HepG2 (cell line): Measurements from ENCODE around the gene ZNF561. TPM values are rescaled to one million over a fixed set of nuclear protein-coding genes. Genes with fewer than 3 reads are reported as not detected.
A peak's percentile ranks its signal among the peaks of the same experiment; 100 is the strongest.

Source experiments
- ATAC-seq: fragments of 200-7000 bp; cut with Tn5 transposase; 3 replicates; pipeline ENCODE4 v1.9.1; 2020; ENCODE audit warnings: mild to moderate bottlenecking, moderate library complexity
- BruUV-seq: library from RNA; stranded (reverse); fragments of 400-500 nt; replicated peaks from 2 replicates; lab custom pipeline; 2021; lab: Mats Ljungman, UMichigan
- CTCF ChIA-PET: fragments of 300-600 bp; formaldehyde crosslinking; extraction: SDS; loops from one replicate; lab custom pipeline; 2021; ENCODE audit warnings: low total read pairs, inconsistent platforms, low intra/inter-chr PET ratio; lab: Yijun Ruan, JAX
- POLR2A ChIA-PET: fragments of 350-600 bp; sonication (Branson Sonifier 250); formaldehyde crosslinking; loops from one replicate; lab custom pipeline; 2020; ENCODE audit warnings: antibody characterized with exemption, inconsistent platforms; lab: Yijun Ruan, JAX
- DNase-seq: peaks from one replicate; pipeline ENCODE4 v3.0.0-alpha.2; 2015; ENCODE audit warnings: low spot score
- FAIRE-seq: peaks from 3 replicates; lab custom pipeline; 2011; peaks lifted over from hg19 to GRCh38; lab: Jason Lieb, UNC
- H2AFZ ChIP-seq: one replicate; pipeline ENCODE4 v1.6.1; 2011; ENCODE audit warnings: low read length, inconsistent platforms
- H3K27ac ChIP-seq: fragments of 300-600 bp; 3 replicates; pipeline ENCODE4 v1.8.0; 2011; ENCODE audit warnings: mixed run types, mild to moderate bottlenecking, mixed read lengths, low read length, inconsistent platforms; ENCODE audit not compliant: insufficient read depth; ENCODE audit errors: extremely low read length
- H3K27me3 ChIP-seq, 2 experiments: fragments of 200-600 bp in 1 of 2; 2 replicates in 1 of 2; 3 replicates in 1 of 2; pipeline versions ENCODE4 v1.6.0 to v1.8.0; 2011; ENCODE audit warnings: low read length in 2 of 2, mild to moderate bottlenecking in 2 of 2, moderate library complexity in 2 of 2, inconsistent platforms in 1 of 2; ENCODE audit not compliant: insufficient read depth in 2 of 2, control insufficient read depth in 1 of 2
- H3K36me3 ChIP-seq, 2 experiments: fragments of 200-600 bp in 1 of 2; replicated peaks in 1 of 2; 2 replicates in 1 of 2; 3 replicates in 1 of 2; pipeline versions ENCODE4 v1.5.1 to v1.8.0; 2011; ENCODE audit warnings: low read length in 2 of 2, inconsistent platforms in 1 of 2; ENCODE audit not compliant: insufficient read depth in 2 of 2, control insufficient read depth in 1 of 2
- H3K4me1 ChIP-seq: 2 replicates; pipeline ENCODE4 v1.5.1; 2012; ENCODE audit warnings: low read length, inconsistent platforms; ENCODE audit not compliant: insufficient read depth
- H3K4me2 ChIP-seq: 2 replicates; pipeline ENCODE4 v1.6.0; 2011; ENCODE audit warnings: low read depth, low read length, inconsistent platforms
- H3K4me3 ChIP-seq, 3 experiments: fragments of 200-600 bp in 1 of 3; sonication (generic), shearing (Covaris generic) in 1 of 3; replicated peaks in 1 of 3; 2 replicates each; pipeline ENCODE4 v1.5.1; 2011 to 2016; ENCODE audit warnings: low read length in 3 of 3, inconsistent platforms in 2 of 3, low read depth in 2 of 3, mild to moderate bottlenecking in 2 of 3, control low read depth in 1 of 3, mixed read lengths in 1 of 3; ENCODE audit not compliant: insufficient read depth in 1 of 3
- H3K79me2 ChIP-seq: one replicate; pipeline ENCODE4 v1.6.1; 2011; ENCODE audit warnings: low read length, inconsistent platforms; ENCODE audit not compliant: insufficient read depth
- H3K9ac ChIP-seq: 2 replicates; pipeline ENCODE4 v1.6.0; 2011; ENCODE audit warnings: mild to moderate bottlenecking, low read depth, low read length, inconsistent platforms; ENCODE audit not compliant: insufficient read depth
- H3K9me3 ChIP-seq: 2 replicates; pipeline ENCODE4 v1.5.1; 2012; ENCODE audit warnings: mild to moderate bottlenecking, low read length
- H4K20me1 ChIP-seq: 2 replicates; pipeline ENCODE4 v1.6.0; 2011; ENCODE audit warnings: inconsistent platforms, mild to moderate bottlenecking, low read length, moderate library complexity; ENCODE audit not compliant: insufficient read depth
- GLI4 ChIP-seq: sonication (generic); formaldehyde crosslinking; IDR thresholded peaks from 2 replicates; pipeline ENCODE4 v1.5.1; 2020; ENCODE audit warnings: missing genetic modification reagents, mild to moderate bottlenecking, moderate library complexity, borderline replicate concordance
- ZNF143 ChIP-seq: sonication (generic); formaldehyde crosslinking; IDR thresholded peaks from 2 replicates; pipeline ENCODE4 v1.4.0; 2020; ENCODE audit warnings: missing genetic modification reagents
- WGBS: methylation state at CpG from one replicate; pipeline ENCODE4 v1.1.6; 2017; ENCODE audit warnings: low lambda C conversion rate; 5-methylcytosine and 5-hydroxymethylcytosine counted together
- in situ Hi-C: cut with HindIII; loops from 2 replicates; pipeline ENCODE4 v1.10.0; 2017; ENCODE audit warnings: low pct_unique_long_range_greater_than_20kb; ENCODE audit not compliant: extremely low pct_ligation_motif_present
- intact Hi-C: fragments of 100-400 bp; cut with micrococcal nuclease; formaldehyde crosslinking; loops from one replicate; pipeline ENCODE4 v1.10.0; 2022; ENCODE audit not compliant: unreplicated experiment
- polyA plus RNA-seq, 8 experiments: library from polyadenylated mRNA; depleted of rRNA in 3 of 8; stranded (reverse) in 7 of 8; unstranded in 1 of 8; fragments of >200 nt; fragmentation: Illumina TruSeq in 4 of 8; extraction: Trizol in 4 of 8; gene quantifications; 2 replicates each; pipeline versions ENCODE4 v1.2.1 to v1.2.3, GENCODE V29; 2011 to 2016; ENCODE audit warnings: low read depth in 4 of 8, missing spikeins in 1 of 8, mixed read lengths in 1 of 8; ENCODE audit not compliant: insufficient read depth in 1 of 8
- total RNA-seq, 5 experiments: library from RNA; depleted of rRNA; stranded (reverse); fragments of >200 nt; fragmentation: Illumina TruSeq; extraction: Trizol; gene quantifications; 2 replicates each; pipeline ENCODE4 v1.2.3, GENCODE V29; 2016; ENCODE audit warnings: low read depth in 1 of 5

ZNF561 gene
- total and polyA plus RNA-seq, 2 of the 13 experiments (the other 11 are each of a cell fraction or from before 2014, with no cell fraction given): 19.8 to 35.1 TPM

- H2AFZ ChIP-seq: no peak overlapping the region
- peaks cover 3% of the 10 kb centered on the region; the same call in 1 of the 2 replicates for H3K9me3 ChIP-seq
- DNase-seq (no peak), ATAC-seq (no peak), FAIRE-seq (no peak)
- peaks cover 34% of the 10 kb centered on the region for H4K20me1 ChIP-seq
- H3K4me3 ChIP-seq: no peak overlapping the region
- no peak for TF ChIP-seq GLI4
- TF ChIP-seq ZNF143: no peak
- peaks cover 13% of the 10 kb centered on the region for H3K4me1 ChIP-seq
- CTCF ChIA-PET: no interaction called here
- 96% methylated on average over 9 of the region's 9 CpGs for WGBS
- H3K4me2 ChIP-seq: no peak overlapping the region
- TSS peak; percentile 27 for BruUV-seq
- H3K27ac ChIP-seq: no peak overlapping the region
- POLR2A ChIA-PET: interaction anchor here (0.6 kb wide), 1 partner anchor 109 kb away, joined by 3 read pairs; the partner anchor contains the start of gene ZNF562
- no peak overlapping the region for H3K9ac ChIP-seq
- H3K27me3 ChIP-seq: no peaks in the 10 kb centered on the region
- peaks cover 18 to 52% of the 10 kb centered on the region in 2 experiments for H3K36me3 ChIP-seq
- H3K79me2 ChIP-seq: peaks cover 53% of the 10 kb centered on the region
- in situ Hi-C loops: no loop called here
- intact Hi-C loops: no loop called here
These were observed 54.9 kb downstream of the ZNF561 start for GRCh38 chr19:9565900-9566705.

Other genes with a start within 250 kb of the ZNF561 start
- 12.8 and 19.8 TPM in 2 replicates for gene ZNF266, start 185.7 kb downstream of the ZNF561 start, total RNA-seq (2016; rRNA removed; fragmentation: Illumina TruSeq; extraction: Trizol)
- gene ZNF266, start 185.7 kb downstream of the ZNF561 start, polyA plus RNA-seq (2011; rRNA removed): 20.8 TPM in 2 replicates
- gene ZNF560, start 122.6 kb downstream of the ZNF561 start, total RNA-seq (2016; rRNA removed; fragmentation: Illumina TruSeq; extraction: Trizol): not detected in 2 replicates
- gene ZNF560, start 122.6 kb downstream of the ZNF561 start, polyA plus RNA-seq (2011; rRNA removed): 0.04 TPM in 1 of 2 replicates, not detected in the other
- gene ZNF426, start 82.6 kb downstream of the ZNF561 start, total RNA-seq (2016; rRNA removed; fragmentation: Illumina TruSeq; extraction: Trizol): 14.9 and 20.6 TPM in 2 replicates
- gene ZNF426, start 82.6 kb downstream of the ZNF561 start, polyA plus RNA-seq (2011; rRNA removed): 3.8 and 4.0 TPM in 2 replicates
- gene ZNF121, start 36.7 kb downstream of the ZNF561 start, total RNA-seq (2016; rRNA removed; fragmentation: Illumina TruSeq; extraction: Trizol): 56.3 and 78.4 TPM in 2 replicates
- gene ZNF121, start 36.7 kb downstream of the ZNF561 start, polyA plus RNA-seq (2011; rRNA removed): 7.8 and 9.3 TPM in 2 replicates
- gene ZNF562, start 53.9 kb upstream of the ZNF561 start, total RNA-seq (2016; rRNA removed; fragmentation: Illumina TruSeq; extraction: Trizol): 32.7 and 43.8 TPM in 2 replicates
- gene ZNF562, start 53.9 kb upstream of the ZNF561 start, polyA plus RNA-seq (2011; rRNA removed): 12.9 and 13.1 TPM in 2 replicates
- gene ZNF846, start 147.5 kb upstream of the ZNF561 start, total RNA-seq (2016; rRNA removed; fragmentation: Illumina TruSeq; extraction: Trizol): 3.7 and 5.4 TPM in 2 replicates
- gene ZNF846, start 147.5 kb upstream of the ZNF561 start, polyA plus RNA-seq (2011; rRNA removed): 4.7 and 4.8 TPM in 2 replicates
- gene FBXL12, start 197.8 kb upstream of the ZNF561 start, total RNA-seq (2016; rRNA removed; fragmentation: Illumina TruSeq; extraction: Trizol): 19.0 and 20.4 TPM in 2 replicates
- 23.1 and 30.1 TPM in 2 replicates for gene FBXL12, start 197.8 kb upstream of the ZNF561 start, polyA plus RNA-seq (2011; rRNA removed)
- 373 and 382 TPM in 2 replicates for gene UBL5, start 206.7 kb upstream of the ZNF561 start, total RNA-seq (2016; rRNA removed; fragmentation: Illumina TruSeq; extraction: Trizol)
- 427 and 487 TPM in 2 replicates for gene UBL5, start 206.7 kb upstream of the ZNF561 start, polyA plus RNA-seq (2011; rRNA removed)
- 67.3 and 72.0 TPM in 2 replicates for gene PIN1, start 214.1 kb upstream of the ZNF561 start, total RNA-seq (2016; rRNA removed; fragmentation: Illumina TruSeq; extraction: Trizol)
- 31.9 and 43.2 TPM in 2 replicates for gene PIN1, start 214.1 kb upstream of the ZNF561 start, polyA plus RNA-seq (2011; rRNA removed)